A549 (cell line): ENCODE results near the gene F2.

Experiments used
- CTCF ChIP-seq: fragments of >200 bp; sonication (Bioruptor Twin); formaldehyde crosslinking; IDR thresholded peaks from 3 replicates; pipeline ENCODE4 v1.5.1; 2016
- GATA3 ChIP-seq: IDR thresholded peaks from 2 replicates; pipeline ENCODE4 v1.6.1; 2012; ENCODE audit warnings: borderline replicate concordance
- JUN ChIP-seq, 2 experiments: fragments of >200 bp; sonication (Bioruptor Twin); formaldehyde crosslinking; IDR thresholded peaks; 2 replicates in 1 of 2; 3 replicates in 1 of 2; pipeline ENCODE4 v1.6.1; 2016 to 2017
- POLR2A ChIP-seq: IDR thresholded peaks from 2 replicates; pipeline ENCODE4 v1.6.1; 2012; ENCODE audit warnings: mild to moderate bottlenecking, low read length

DNA sequence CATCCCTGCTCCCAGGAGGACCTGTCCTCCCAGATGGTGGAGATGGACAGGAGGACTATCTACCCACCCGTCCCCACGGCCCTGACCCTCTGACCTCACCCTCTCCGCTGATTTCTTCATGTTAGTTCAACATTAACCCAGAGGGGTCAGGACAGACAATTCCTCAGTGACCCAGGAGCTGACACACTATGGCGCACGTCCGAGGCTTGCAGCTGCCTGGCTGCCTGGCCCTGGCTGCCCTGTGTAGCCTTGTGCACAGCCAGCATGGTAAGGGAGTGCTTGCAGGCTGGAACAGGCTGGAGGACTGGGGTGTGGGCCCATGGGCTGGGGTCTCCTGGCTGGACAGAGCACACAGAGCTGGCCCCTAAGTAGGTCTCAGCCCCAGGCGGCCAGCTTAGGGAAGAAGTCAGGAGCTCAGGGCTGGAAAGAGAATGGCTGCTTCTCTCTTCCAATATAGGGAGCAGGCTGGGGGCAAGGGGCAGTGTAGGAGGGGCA lies at the start of gene F2:
- TF ChIP-seq GATA3 (no peak), POLR2A (no peak), JUN (IDR thresholded peaks at IDR 0.05) (no peak), CTCF (no peak)
